GM23338 (cell line): ENCODE measurements around the gene DEPDC5.

Experiments
- CREB1 ChIP-seq: fragments of 250-450 bp; sonication (Bioruptor Pico); IDR thresholded peaks from 2 replicates; pipeline ENCODE4 v1.5.0; 2020; ENCODE audit warnings: low read depth, mild to moderate bottlenecking, moderate library complexity
- CTCF ChIP-seq, 2 experiments: fragments of 200-600 bp in 1 of 2; sonication (generic) in 1 of 2; conservative IDR thresholded peaks; 2 replicates each; pipeline versions ENCODE4 v1.5.1 to v1.6.1; 2016 to 2017; ENCODE audit warnings: antibody characterized with exemption in 2 of 2, low read depth in 2 of 2, mild to moderate bottlenecking in 2 of 2, moderate library complexity in 1 of 2
- EZH2 ChIP-seq: fragments of 200-600 bp; sonication (generic); IDR thresholded peaks from one replicate; pipeline ENCODE4 v1.8.0; 2017; ENCODE audit warnings: antibody characterized with exemption, mild to moderate bottlenecking, low read depth; ENCODE audit not compliant: unreplicated experiment
- EZH2phosphoT487 ChIP-seq: fragments of 200-600 bp; sonication (generic); IDR thresholded peaks from one replicate; pipeline ENCODE4 v1.8.1; 2018; ENCODE audit warnings: antibody characterized with exemption; ENCODE audit not compliant: unreplicated experiment
- NANOG ChIP-seq: IDR thresholded peaks from 2 replicates; pipeline ENCODE4 v1.6.1; 2016; ENCODE audit warnings: antibody characterized with exemption, borderline replicate concordance
- POLR2AphosphoS5 ChIP-seq: IDR thresholded peaks from 2 replicates; pipeline ENCODE4 v1.6.1; 2016; ENCODE audit warnings: antibody characterized with exemption, low read depth
- ZNF331 ChIP-seq: fragments of 250-450 bp; sonication (Bioruptor Pico); IDR thresholded peaks from 2 replicates; pipeline ENCODE4 v1.5.0; 2020; ENCODE audit warnings: low read depth, mild to moderate bottlenecking, moderate library complexity
- TF ChIP-seq, protein P1 (sequence below): IDR thresholded peaks from one replicate; pipeline ENCODE4 v1.6.1; 2018; ENCODE audit warnings: antibody characterized with exemption; ENCODE audit not compliant: unreplicated experiment

DNA sequence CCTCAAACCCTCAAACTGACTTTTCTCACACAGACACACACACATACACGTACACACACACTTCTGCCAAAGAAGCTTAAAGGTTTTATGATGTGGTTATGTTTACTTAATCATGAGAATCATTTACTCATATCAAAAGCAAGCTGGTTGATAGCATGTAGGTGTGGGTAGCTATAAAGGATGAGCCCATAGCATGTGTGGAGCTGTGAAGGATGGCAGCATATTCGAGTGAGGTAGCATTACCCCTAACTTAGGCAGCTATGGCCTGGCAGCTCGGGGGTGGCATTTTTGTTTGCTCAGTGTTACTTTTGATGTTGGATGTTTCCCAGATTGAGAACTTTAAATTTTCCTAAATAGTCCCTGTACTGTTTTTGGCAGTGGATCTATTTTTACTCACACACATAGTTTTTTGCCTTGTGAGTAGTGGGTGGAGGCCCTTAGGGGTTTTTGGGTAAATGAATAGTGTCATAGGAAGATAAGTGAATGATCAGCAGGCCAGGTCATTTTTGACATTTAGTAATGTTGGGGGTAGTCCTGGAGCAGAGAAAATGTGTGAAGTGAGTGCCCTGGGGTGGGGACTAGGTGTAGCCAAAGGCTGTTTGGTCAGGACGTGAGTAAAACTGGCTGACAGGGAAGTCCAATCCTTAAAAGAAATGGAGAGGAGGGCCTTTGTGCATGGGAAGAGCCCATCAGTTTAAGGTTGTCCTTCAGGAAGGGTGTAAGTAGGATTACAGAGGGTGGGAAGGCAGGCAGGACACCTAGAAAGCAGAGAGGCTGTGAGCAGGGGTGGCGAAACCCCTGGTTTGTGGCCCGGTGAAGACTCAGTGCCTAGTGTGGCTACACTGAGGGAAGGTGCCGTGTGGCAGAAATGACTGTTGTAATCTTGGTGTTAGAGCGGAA is 197.6 kb downstream of the DEPDC5 start:
- TF ChIP-seq POLR2AphosphoS5 (no peak), CTCF (conservative IDR thresholded peaks at IDR 0.05; ENCODE audit: low read depth in 2 of 2) (no peak), EZH2phosphoT487 (no peak), EZH2 (no peak), CREB1 (CRISPR knock-in tag) (no peak), NANOG (no peak), ZNF331 (no peak)
- TF ChIP-seq, protein P1, sequence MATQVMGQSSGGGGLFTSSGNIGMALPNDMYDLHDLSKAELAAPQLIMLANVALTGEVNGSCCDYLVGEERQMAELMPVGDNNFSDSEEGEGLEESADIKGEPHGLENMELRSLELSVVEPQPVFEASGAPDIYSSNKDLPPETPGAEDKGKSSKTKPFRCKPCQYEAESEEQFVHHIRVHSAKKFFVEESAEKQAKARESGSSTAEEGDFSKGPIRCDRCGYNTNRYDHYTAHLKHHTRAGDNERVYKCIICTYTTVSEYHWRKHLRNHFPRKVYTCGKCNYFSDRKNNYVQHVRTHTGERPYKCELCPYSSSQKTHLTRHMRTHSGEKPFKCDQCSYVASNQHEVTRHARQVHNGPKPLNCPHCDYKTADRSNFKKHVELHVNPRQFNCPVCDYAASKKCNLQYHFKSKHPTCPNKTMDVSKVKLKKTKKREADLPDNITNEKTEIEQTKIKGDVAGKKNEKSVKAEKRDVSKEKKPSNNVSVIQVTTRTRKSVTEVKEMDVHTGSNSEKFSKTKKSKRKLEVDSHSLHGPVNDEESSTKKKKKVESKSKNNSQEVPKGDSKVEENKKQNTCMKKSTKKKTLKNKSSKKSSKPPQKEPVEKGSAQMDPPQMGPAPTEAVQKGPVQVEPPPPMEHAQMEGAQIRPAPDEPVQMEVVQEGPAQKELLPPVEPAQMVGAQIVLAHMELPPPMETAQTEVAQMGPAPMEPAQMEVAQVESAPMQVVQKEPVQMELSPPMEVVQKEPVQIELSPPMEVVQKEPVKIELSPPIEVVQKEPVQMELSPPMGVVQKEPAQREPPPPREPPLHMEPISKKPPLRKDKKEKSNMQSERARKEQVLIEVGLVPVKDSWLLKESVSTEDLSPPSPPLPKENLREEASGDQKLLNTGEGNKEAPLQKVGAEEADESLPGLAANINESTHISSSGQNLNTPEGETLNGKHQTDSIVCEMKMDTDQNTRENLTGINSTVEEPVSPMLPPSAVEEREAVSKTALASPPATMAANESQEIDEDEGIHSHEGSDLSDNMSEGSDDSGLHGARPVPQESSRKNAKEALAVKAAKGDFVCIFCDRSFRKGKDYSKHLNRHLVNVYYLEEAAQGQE: no peak
